ENCODE measurements around the gene CREBL2.
A peak's percentile ranks its signal among the peaks of the same experiment; 100 is the strongest.
"Not testable (repeated sequence)": the region's sequence is repeated elsewhere in the genome, so short reads cannot be mapped to it uniquely, and the experiment has no call there.

Gene CREBL2

GRCh38 chr12:12627308-12627827 lies 15.7 kb downstream of the CREBL2 start:
- FAIRE-seq (no peak), DNase-seq (ENCODE audit: insufficient read length, low spot score) (no peak)
- TF ChIP-seq POLR2A (IDR thresholded peaks at IDR 0.05; ENCODE audit: low read depth, low read length) = no peak
- TF ChIP-seq POLR2AphosphoS5 (IDR thresholded peaks at IDR 0.05; ENCODE audit: low read depth, low read length) = no peak
- no peak for TF ChIP-seq POU2F2 (IDR thresholded peaks at IDR 0.05; ENCODE audit: low read depth, low read length)
- no peak for TF ChIP-seq TAF1 (IDR thresholded peaks at IDR 0.05; ENCODE audit: low read depth, low read length)
- TF ChIP-seq PAX5 (IDR thresholded peaks at IDR 0.05; ENCODE audit: insufficient read depth, low read length, severe bottlenecking) = no peak
- no peak for TF ChIP-seq SPI1 (IDR thresholded peaks at IDR 0.05; ENCODE audit: low read depth, low read length)

GRCh38 chr12:12628013-12628412 lies 16.3 kb downstream of the CREBL2 start:
- no peak for DNase-seq (ENCODE audit: insufficient read length, low spot score)
- TF ChIP-seq POLR2A (IDR thresholded peaks at IDR 0.05; ENCODE audit: low read depth, low read length) (no peak), POU2F2 (IDR thresholded peaks at IDR 0.05; ENCODE audit: low read depth, low read length) (no peak), TAF1 (IDR thresholded peaks at IDR 0.05; ENCODE audit: low read depth, low read length) (no peak), POLR2AphosphoS5 (IDR thresholded peaks at IDR 0.05; ENCODE audit: low read depth, low read length) (no peak), PAX5 (IDR thresholded peaks at IDR 0.05; ENCODE audit: insufficient read depth, low read length, severe bottlenecking) (no peak), SPI1 (IDR thresholded peaks at IDR 0.05; ENCODE audit: low read depth, low read length) (no peak)
- FAIRE-seq = no peak

DNA sequence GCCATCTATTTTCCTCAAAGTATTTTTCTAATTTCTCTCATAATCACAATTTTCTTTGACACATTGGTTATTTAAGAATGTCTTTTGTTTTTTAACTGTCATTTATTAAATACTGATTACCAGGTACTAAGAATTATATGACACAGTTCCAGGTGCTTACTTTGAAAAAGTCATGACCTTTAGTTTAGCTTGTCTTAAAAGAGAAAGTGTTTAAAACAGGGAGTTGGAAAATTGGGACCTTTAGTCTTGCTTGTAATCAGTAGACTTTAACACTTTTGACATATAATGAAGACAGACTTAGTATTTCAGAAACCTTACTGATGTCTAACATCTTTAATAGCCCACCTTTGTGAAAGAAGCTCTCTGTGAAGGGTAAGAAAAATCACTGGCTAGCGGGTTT lies 19.2 kb downstream of the CREBL2 start:
- no peak for DNase-seq (ENCODE audit: insufficient read length, low spot score)
- TF ChIP-seq TAF1 (IDR thresholded peaks at IDR 0.05; ENCODE audit: low read depth, low read length) (no peak), POLR2A (IDR thresholded peaks at IDR 0.05; ENCODE audit: low read depth, low read length) (no peak), POU2F2 (IDR thresholded peaks at IDR 0.05; ENCODE audit: low read depth, low read length) (no peak), POLR2AphosphoS5 (IDR thresholded peaks at IDR 0.05; ENCODE audit: low read depth, low read length) (no peak), SPI1 (IDR thresholded peaks at IDR 0.05; ENCODE audit: low read depth, low read length) (no peak), PAX5 (IDR thresholded peaks at IDR 0.05; ENCODE audit: insufficient read depth, low read length, severe bottlenecking) (no peak)
- no peak for FAIRE-seq

- no peak for FAIRE-seq
- no peak for DNase-seq (ENCODE audit: insufficient read length, low spot score)
- TF ChIP-seq TAF1 (IDR thresholded peaks at IDR 0.05; ENCODE audit: low read depth, low read length) (no peak), PAX5 (IDR thresholded peaks at IDR 0.05; ENCODE audit: insufficient read depth, low read length, severe bottlenecking) (no peak)
Observed at GRCh38 chr12:12635651-12636050, 24.0 kb downstream of the CREBL2 start.

- TF ChIP-seq POLR2AphosphoS5 (IDR thresholded peaks at IDR 0.05; ENCODE audit: low read depth, low read length) (no peak), POLR2A (IDR thresholded peaks at IDR 0.05; ENCODE audit: low read depth, low read length) (no peak), SPI1 (IDR thresholded peaks at IDR 0.05; ENCODE audit: low read depth, low read length) (peak; percentile 93), TAF1 (IDR thresholded peaks at IDR 0.05; ENCODE audit: low read depth, low read length) (no peak), POU2F2 (IDR thresholded peaks at IDR 0.05; ENCODE audit: low read depth, low read length) (no peak), PAX5 (IDR thresholded peaks at IDR 0.05; ENCODE audit: insufficient read depth, low read length, severe bottlenecking) (no peak)
- FAIRE-seq (no peak), DNase-seq (ENCODE audit: insufficient read length, low spot score) (no peak)
Observed at GRCh38 chr12:12636641-12637040, 25.0 kb downstream of the CREBL2 start.

GRCh38 chr12:12639995-12640394 lies 28.3 kb downstream of the CREBL2 start:
- FAIRE-seq; DNase-seq (ENCODE audit: insufficient read length, low spot score): not testable (repeated sequence)

GRCh38 chr12:12641650-12642049 lies 30.0 kb downstream of the CREBL2 start:
- TF ChIP-seq POLR2AphosphoS5 (IDR thresholded peaks at IDR 0.05; ENCODE audit: low read depth, low read length) (no peak), SPI1 (IDR thresholded peaks at IDR 0.05; ENCODE audit: low read depth, low read length) (no peak), TAF1 (IDR thresholded peaks at IDR 0.05; ENCODE audit: low read depth, low read length) (no peak), PAX5 (IDR thresholded peaks at IDR 0.05; ENCODE audit: insufficient read depth, low read length, severe bottlenecking) (no peak), POU2F2 (IDR thresholded peaks at IDR 0.05; ENCODE audit: low read depth, low read length) (no peak), POLR2A (IDR thresholded peaks at IDR 0.05; ENCODE audit: low read depth, low read length) (no peak)
- no peak for FAIRE-seq
- DNase-seq (ENCODE audit: insufficient read length, low spot score) = no peak

GRCh38 chr12:12642916-12643315 lies 31.2 kb downstream of the CREBL2 start:
- FAIRE-seq = no peak
- DNase-seq (ENCODE audit: insufficient read length, low spot score) = no peak
- TF ChIP-seq POLR2AphosphoS5 (IDR thresholded peaks at IDR 0.05; ENCODE audit: low read depth, low read length) = no peak
- no peak for TF ChIP-seq TAF1 (IDR thresholded peaks at IDR 0.05; ENCODE audit: low read depth, low read length)
- no peak for TF ChIP-seq POLR2A (IDR thresholded peaks at IDR 0.05; ENCODE audit: low read depth, low read length)

- TF ChIP-seq POLR2A (IDR thresholded peaks at IDR 0.05; ENCODE audit: low read depth, low read length) = no peak
- TF ChIP-seq POLR2AphosphoS5 (IDR thresholded peaks at IDR 0.05; ENCODE audit: low read depth, low read length) = no peak
- no peak for TF ChIP-seq POU2F2 (IDR thresholded peaks at IDR 0.05; ENCODE audit: low read depth, low read length)
- no peak for TF ChIP-seq SPI1 (IDR thresholded peaks at IDR 0.05; ENCODE audit: low read depth, low read length)
- no peak for TF ChIP-seq TAF1 (IDR thresholded peaks at IDR 0.05; ENCODE audit: low read depth, low read length)
- TF ChIP-seq PAX5 (IDR thresholded peaks at IDR 0.05; ENCODE audit: insufficient read depth, low read length, severe bottlenecking) = no peak
- FAIRE-seq = peak; percentile 84
- no peak for DNase-seq (ENCODE audit: insufficient read length, low spot score)
Observed at GRCh38 chr12:12645485-12645884, 33.8 kb downstream of the CREBL2 start.

- not testable (repeated sequence) for FAIRE-seq; DNase-seq (ENCODE audit: insufficient read length, low spot score)
- peak; percentile 31 for TF ChIP-seq PAX5 (IDR thresholded peaks at IDR 0.05; ENCODE audit: insufficient read depth, low read length, severe bottlenecking)
- peak; percentile 43; the same call in 1 of the 2 replicates for TF ChIP-seq POU2F2 (IDR thresholded peaks at IDR 0.05; ENCODE audit: low read depth, low read length)
Observed at GRCh38 chr12:12645968-12646367, 34.3 kb downstream of the CREBL2 start.
